DMS 273 (cell line): ENCODE data around the gene HSPA12B.

ENCODE experiments used
- DNase-seq: peaks from one replicate; lab custom pipeline; 2025; ENCODE audit not compliant: unreplicated experiment; lab: John Stamatoyannopoulos, UW

The HSPA12B gene

DNA sequence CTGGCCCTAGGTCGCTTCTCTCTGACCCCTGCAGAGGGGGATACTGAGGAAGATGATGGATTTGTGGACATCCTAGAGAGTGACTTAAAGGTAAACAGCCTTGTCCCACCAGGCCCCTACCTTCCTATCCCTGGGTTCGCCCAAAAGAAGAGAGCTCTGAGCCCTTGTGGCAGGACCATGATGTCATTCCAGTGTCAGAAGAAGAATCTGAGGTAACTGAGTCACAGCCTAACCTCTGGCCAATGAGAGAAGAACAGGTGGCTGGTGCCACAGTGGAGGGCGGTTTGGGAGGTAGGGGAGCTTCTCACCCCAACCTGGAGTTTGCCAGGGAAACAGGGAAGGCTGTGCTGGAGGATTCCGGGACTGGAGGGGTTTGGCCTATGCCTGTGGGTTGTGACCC, 68.8 kb downstream of the HSPA12B start:
- no peak for DNase-seq

DNA sequence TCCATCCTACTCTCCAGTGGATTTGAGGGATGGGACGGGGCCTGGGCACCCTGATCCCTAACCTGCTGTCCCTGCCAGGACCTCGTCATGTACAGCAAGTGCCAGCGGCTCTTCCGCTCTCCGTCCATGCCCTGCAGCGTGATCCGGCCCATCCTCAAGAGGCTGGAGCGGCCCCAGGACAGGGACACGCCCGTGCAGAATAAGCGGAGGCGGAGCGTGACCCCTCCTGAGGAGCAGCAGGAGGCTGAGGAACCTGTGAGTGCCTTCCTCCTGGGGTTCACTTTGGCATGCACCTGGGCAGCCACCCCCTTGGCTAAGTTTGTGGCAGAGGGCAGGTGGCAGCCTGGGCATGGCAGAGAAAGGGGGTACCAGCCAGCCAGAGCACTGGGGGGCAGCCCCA, 69.4 kb downstream of the HSPA12B start:
- no peak for DNase-seq
